ENCODE results near the gene ART3. TPM values are rescaled to one million over a fixed set of nuclear protein-coding genes. Genes with fewer than 3 reads are reported as not detected.

The ART3 gene
- polyA plus RNA-seq, 2 of the 4 experiments (the other 2 are of a cell fraction) = not detected

DNA sequence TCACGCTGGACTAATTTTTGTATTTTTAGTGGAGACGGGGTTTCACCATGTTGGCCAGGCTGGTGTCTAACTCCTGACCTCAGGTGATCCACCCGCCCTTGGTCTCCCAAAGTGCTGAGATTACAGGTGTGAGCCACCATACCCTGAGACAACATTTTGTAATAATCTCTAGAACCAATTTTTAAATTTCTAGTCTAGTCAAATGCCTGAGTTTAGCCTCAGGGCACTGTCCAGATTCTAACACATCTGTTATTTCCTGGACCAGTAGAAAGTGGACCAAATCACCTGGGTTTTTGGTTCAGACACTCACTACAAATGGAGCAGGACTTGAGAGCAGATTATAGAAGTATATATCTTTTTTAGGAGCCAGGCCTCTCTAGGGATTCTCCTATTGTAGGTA lies 21.6 kb downstream of the ART3 start:
- TF ChIP-seq, protein P1, sequence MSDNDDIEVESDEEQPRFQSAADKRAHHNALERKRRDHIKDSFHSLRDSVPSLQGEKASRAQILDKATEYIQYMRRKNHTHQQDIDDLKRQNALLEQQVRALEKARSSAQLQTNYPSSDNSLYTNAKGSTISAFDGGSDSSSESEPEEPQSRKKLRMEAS (IDR thresholded peaks at IDR 0.05) = no peak
- POLR2A ChIA-PET = no interaction called here
- H3K27ac ChIP-seq = no peak overlapping the region
- DNase-seq (ENCODE audit: low read depth in 1 of 2, low spot score in 1 of 2) (no peak), ATAC-seq (no peak), FAIRE-seq (no peak)
- no peak overlapping the region for H3K4me3 ChIP-seq
- CTCF ChIA-PET = no interaction called here
- no peaks in the 10 kb centered on the region for H3K4me1 ChIP-seq
- H3K4me2 ChIP-seq = no peak overlapping the region
- WGBS (ENCODE audit: missing lambda C conversion rate) = 86% methylated on average over 3 of the region's 3 CpGs
- H3K9me3 ChIP-seq = no peaks in the 10 kb centered on the region

DNA sequence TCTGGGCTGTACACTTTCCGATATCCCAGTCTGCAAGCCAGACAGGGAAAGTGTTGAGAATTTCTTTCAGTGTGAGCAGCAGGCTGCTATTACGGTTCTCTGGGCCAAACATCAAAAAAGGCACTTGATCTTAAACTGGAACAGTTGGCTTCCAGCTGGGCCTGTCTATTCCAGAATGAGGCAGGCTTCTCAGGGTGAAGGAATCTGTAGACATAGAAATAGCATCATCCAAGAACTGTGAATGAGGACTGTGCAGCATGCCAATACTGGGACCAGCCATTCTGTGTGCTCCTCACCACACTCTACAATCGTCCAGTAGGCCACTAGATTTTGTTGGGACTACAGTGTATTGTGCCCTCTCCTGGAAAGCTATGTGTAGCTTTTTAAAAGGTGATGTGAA lies 31.1 kb downstream of the ART3 start:
- WGBS (ENCODE audit: missing lambda C conversion rate) = 73% methylated on average over 3 of the region's 3 CpGs
- ChIA-PET CTCF (interaction anchor here (0.8 kb wide), 1 partner anchor 18 kb away, joined by 4 read pairs; no protein-coding TSS in a partner anchor), POLR2A (no interaction called here)
- DNase-seq (ENCODE audit: low read depth in 1 of 2, low spot score in 1 of 2) (no peak), ATAC-seq (peak in 1 of 2 experiments; percentile 54; a peak in 3 of 6 replicates), FAIRE-seq (no peak)
- Histone ChIP-seq H3K4me2 (no peak overlapping the region), H3K9me3 (no peaks in the 10 kb centered on the region), H3K27ac (no peak overlapping the region), H3K4me1 (no peaks in the 10 kb centered on the region), H3K4me3 (no peak overlapping the region)
- TF ChIP-seq ESRRA (IDR thresholded peaks at IDR 0.05; ENCODE audit: borderline replicate concordance, low read length) (no peak), BHLHE40 (IDR thresholded peaks at IDR 0.05; ENCODE audit: low read depth, low read length) (no peak), FOXS1 (CRISPR knock-in tag; IDR thresholded peaks at IDR 0.05) (no peak), SMC3 (IDR thresholded peaks at IDR 0.05) (no peak), RARB (CRISPR knock-in tag; IDR thresholded peaks at IDR 0.05) (no peak)
- TF ChIP-seq, protein P2, sequence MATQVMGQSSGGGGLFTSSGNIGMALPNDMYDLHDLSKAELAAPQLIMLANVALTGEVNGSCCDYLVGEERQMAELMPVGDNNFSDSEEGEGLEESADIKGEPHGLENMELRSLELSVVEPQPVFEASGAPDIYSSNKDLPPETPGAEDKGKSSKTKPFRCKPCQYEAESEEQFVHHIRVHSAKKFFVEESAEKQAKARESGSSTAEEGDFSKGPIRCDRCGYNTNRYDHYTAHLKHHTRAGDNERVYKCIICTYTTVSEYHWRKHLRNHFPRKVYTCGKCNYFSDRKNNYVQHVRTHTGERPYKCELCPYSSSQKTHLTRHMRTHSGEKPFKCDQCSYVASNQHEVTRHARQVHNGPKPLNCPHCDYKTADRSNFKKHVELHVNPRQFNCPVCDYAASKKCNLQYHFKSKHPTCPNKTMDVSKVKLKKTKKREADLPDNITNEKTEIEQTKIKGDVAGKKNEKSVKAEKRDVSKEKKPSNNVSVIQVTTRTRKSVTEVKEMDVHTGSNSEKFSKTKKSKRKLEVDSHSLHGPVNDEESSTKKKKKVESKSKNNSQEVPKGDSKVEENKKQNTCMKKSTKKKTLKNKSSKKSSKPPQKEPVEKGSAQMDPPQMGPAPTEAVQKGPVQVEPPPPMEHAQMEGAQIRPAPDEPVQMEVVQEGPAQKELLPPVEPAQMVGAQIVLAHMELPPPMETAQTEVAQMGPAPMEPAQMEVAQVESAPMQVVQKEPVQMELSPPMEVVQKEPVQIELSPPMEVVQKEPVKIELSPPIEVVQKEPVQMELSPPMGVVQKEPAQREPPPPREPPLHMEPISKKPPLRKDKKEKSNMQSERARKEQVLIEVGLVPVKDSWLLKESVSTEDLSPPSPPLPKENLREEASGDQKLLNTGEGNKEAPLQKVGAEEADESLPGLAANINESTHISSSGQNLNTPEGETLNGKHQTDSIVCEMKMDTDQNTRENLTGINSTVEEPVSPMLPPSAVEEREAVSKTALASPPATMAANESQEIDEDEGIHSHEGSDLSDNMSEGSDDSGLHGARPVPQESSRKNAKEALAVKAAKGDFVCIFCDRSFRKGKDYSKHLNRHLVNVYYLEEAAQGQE (IDR thresholded peaks at IDR 0.05) = no peak
- TF ChIP-seq, protein P3, sequence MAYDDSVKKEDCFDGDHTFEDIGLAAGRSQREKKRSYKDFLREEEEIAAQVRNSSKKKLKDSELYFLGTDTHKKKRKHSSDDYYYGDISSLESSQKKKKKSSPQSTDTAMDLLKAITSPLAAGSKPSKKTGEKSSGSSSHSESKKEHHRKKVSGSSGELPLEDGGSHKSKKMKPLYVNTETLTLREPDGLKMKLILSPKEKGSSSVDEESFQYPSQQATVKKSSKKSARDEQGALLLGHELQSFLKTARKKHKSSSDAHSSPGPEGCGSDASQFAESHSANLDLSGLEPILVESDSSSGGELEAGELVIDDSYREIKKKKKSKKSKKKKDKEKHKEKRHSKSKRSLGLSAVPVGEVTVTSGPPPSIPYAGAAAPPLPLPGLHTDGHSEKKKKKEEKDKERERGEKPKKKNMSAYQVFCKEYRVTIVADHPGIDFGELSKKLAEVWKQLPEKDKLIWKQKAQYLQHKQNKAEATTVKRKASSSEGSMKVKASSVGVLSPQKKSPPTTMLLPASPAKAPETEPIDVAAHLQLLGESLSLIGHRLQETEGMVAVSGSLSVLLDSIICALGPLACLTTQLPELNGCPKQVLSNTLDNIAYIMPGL (CRISPR knock-in tag; IDR thresholded peaks at IDR 0.05; ENCODE audit: borderline replicate concordance) = no peak

DNA sequence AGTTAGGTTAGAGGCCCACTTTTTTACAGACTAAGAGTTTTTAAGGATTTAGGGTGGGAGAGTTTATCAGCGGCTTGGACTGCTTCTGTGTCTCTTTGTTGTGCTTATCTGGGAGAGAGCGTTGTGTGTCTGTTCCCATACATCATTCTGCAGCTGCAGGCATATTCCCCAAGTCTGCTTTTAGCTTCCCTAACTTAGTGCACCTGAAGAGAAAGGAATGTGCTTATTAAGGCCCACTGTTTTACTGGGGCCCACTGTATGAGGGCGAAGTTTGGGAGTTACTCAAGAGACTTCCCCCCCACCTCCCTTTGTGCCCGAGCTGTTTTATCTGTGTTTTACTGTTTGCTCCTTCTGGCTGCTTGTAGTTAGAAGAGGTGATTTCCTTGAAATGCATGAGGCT lies 31.9 kb downstream of the ART3 start:
- ATAC-seq (no peak), DNase-seq (ENCODE audit: low read depth in 1 of 2, low spot score in 1 of 2) (no peak), FAIRE-seq (no peak)
- WGBS (ENCODE audit: missing lambda C conversion rate) = 75% methylated on average over 4 of the region's 4 CpGs
- Histone ChIP-seq H3K27ac (no peak overlapping the region), H3K4me1 (no peaks in the 10 kb centered on the region), H3K4me3 (no peak overlapping the region), H3K4me2 (no peak overlapping the region), H3K9me3 (no peaks in the 10 kb centered on the region)
- TF ChIP-seq, protein P4, sequence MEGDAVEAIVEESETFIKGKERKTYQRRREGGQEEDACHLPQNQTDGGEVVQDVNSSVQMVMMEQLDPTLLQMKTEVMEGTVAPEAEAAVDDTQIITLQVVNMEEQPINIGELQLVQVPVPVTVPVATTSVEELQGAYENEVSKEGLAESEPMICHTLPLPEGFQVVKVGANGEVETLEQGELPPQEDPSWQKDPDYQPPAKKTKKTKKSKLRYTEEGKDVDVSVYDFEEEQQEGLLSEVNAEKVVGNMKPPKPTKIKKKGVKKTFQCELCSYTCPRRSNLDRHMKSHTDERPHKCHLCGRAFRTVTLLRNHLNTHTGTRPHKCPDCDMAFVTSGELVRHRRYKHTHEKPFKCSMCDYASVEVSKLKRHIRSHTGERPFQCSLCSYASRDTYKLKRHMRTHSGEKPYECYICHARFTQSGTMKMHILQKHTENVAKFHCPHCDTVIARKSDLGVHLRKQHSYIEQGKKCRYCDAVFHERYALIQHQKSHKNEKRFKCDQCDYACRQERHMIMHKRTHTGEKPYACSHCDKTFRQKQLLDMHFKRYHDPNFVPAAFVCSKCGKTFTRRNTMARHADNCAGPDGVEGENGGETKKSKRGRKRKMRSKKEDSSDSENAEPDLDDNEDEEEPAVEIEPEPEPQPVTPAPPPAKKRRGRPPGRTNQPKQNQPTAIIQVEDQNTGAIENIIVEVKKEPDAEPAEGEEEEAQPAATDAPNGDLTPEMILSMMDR (IDR thresholded peaks at IDR 0.05) = no peak
- TF ChIP-seq CEBPB (IDR thresholded peaks at IDR 0.05) (no peak), POLR2AphosphoS2 (conservative IDR thresholded peaks at IDR 0.05; ENCODE audit: low read length) (no peak), EP300 (IDR thresholded peaks at IDR 0.05) (no peak), FOSB (CRISPR knock-in tag; IDR thresholded peaks at IDR 0.05) (no peak), CBX8 (IDR thresholded peaks at IDR 0.05) (no peak), HOXB13 (CRISPR knock-in tag; IDR thresholded peaks at IDR 0.05; ENCODE audit: low read depth) (no peak), HEYL (CRISPR knock-in tag; IDR thresholded peaks at IDR 0.05) (no peak)
- ChIA-PET POLR2A (no interaction called here), CTCF (interaction anchor here (1.9 kb wide), 1 partner anchor 19 kb away, joined by 5 read pairs; no protein-coding TSS in a partner anchor)
